ENCODE results near the gene RAMAC.

DNA sequence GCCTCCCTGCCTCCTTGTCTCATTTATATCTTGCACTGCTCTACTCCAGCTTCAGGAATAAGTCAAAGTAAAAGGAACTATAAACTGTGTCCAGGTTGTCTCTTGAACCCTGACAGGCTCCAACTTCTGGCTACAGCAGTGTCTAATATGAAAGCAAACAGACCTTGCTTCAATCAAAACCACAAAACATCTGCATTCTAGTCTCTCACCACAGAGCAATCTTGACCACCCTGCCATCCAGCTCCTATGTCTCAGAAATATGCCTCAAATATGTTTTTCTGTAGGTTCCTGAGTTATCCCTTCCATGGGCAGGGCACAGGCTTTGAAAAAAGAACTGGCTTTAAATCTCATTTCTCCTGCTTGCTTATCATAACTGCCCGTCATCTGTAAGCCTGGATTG, 13.0 kb upstream of the RAMAC start:
- TF ChIP-seq, protein P1, sequence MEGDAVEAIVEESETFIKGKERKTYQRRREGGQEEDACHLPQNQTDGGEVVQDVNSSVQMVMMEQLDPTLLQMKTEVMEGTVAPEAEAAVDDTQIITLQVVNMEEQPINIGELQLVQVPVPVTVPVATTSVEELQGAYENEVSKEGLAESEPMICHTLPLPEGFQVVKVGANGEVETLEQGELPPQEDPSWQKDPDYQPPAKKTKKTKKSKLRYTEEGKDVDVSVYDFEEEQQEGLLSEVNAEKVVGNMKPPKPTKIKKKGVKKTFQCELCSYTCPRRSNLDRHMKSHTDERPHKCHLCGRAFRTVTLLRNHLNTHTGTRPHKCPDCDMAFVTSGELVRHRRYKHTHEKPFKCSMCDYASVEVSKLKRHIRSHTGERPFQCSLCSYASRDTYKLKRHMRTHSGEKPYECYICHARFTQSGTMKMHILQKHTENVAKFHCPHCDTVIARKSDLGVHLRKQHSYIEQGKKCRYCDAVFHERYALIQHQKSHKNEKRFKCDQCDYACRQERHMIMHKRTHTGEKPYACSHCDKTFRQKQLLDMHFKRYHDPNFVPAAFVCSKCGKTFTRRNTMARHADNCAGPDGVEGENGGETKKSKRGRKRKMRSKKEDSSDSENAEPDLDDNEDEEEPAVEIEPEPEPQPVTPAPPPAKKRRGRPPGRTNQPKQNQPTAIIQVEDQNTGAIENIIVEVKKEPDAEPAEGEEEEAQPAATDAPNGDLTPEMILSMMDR (IDR thresholded peaks at IDR 0.05) = no peak
- TF ChIP-seq POLR2A (IDR thresholded peaks at IDR 0.05) = no peak
